ENCODE results near the gene AP2B1.

GRCh38 chr17:35740216-35740615, 153.1 kb downstream of the AP2B1 start:
- no peak for TF ChIP-seq TAF15 (IDR thresholded peaks at IDR 0.05; ENCODE audit: low read depth, low read length)
- TF ChIP-seq SFPQ (IDR thresholded peaks at IDR 0.05; ENCODE audit: low read depth, low read length): no peak
- no peak for TF ChIP-seq TAF1 (IDR thresholded peaks at IDR 0.05; ENCODE audit: control insufficient read depth, extremely low read depth, insufficient read depth, low read length, severe bottlenecking)
- TF ChIP-seq, protein P1, sequence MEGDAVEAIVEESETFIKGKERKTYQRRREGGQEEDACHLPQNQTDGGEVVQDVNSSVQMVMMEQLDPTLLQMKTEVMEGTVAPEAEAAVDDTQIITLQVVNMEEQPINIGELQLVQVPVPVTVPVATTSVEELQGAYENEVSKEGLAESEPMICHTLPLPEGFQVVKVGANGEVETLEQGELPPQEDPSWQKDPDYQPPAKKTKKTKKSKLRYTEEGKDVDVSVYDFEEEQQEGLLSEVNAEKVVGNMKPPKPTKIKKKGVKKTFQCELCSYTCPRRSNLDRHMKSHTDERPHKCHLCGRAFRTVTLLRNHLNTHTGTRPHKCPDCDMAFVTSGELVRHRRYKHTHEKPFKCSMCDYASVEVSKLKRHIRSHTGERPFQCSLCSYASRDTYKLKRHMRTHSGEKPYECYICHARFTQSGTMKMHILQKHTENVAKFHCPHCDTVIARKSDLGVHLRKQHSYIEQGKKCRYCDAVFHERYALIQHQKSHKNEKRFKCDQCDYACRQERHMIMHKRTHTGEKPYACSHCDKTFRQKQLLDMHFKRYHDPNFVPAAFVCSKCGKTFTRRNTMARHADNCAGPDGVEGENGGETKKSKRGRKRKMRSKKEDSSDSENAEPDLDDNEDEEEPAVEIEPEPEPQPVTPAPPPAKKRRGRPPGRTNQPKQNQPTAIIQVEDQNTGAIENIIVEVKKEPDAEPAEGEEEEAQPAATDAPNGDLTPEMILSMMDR (IDR thresholded peaks at IDR 0.05 in 2 of 3, conservative IDR thresholded peaks at IDR 0.05 in 1 of 3; ENCODE audit: insufficient read depth in 2 of 3, low read depth in 1 of 3, low read length in 3 of 3): no peak

All from K562 (cell line).